Femur (tissue), 1 donor: Measurements from ENCODE around the gene CDH23.

Source experiments
- DNase-seq: peaks from one replicate; pipeline ENCODE4 v3.0.0-alpha.2; 2017

The CDH23 gene

DNA sequence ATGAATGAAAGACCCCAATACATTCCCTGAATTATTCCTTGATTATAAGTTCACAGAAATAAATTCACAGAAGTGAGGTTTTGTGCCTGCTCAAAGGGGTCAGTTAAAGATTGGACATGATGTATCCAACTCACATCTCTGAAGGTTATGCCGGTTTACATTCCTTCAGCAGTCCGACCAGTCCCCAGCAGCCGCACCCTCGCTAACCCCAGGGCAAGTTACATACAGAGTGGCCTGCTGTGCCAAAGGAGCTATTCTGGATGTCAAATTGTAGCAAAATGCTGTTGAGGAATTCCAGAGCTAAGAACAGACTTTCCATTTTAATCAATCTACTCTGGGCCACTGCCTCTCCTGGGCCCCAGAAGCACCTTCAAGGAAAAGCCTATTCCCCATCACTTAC lies 434.0 kb downstream of the CDH23 start:
- DNase-seq, result no peak

DNA sequence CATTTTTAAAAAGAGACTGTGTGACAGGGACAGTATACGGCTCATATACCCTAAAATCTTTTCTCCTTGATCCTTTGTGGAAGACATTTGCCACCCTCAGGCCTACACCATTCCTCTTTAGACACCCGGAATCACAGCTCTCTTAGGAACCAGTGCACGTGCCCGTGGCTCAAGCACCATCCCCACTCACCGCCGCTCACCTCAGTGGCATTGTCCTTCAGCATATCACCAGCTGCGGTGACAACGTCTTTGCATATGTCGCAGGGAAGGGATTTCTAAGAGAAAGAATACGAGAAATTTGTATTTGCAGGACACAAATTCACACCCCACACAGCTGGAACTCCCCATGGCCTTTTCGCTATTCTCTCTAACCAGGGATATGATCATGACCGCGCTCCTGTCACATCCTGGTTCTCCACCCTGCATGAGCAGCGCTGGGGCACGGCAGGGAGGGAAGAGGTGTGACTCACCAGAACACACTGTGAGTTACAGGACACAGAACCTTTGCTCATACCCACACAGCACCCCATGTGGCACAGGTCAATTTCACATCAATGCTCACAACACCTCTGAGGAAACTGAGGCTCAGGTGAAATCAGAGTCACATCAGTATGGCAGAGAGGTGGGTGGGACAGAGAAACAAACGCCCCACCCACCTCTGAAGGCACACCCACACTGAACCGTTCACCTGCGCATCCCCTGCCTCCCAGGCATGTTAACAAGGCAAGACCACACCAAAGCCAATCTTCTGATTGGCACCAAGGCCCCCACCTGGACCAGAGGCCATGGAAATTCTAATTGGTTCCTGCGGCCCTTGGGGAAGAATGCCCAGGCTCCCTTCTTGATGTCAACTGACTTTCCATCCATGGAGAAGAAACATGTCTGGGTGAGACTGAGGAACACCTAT lies 435.2 kb downstream of the CDH23 start:
- no peak for DNase-seq

GRCh38 chr10:71832967-71833366 lies 436.2 kb downstream of the CDH23 start:
- DNase-seq, result no peak

GRCh38 chr10:71833451-71834342 lies 437.0 kb downstream of the CDH23 start:
- no peak for DNase-seq

DNA sequence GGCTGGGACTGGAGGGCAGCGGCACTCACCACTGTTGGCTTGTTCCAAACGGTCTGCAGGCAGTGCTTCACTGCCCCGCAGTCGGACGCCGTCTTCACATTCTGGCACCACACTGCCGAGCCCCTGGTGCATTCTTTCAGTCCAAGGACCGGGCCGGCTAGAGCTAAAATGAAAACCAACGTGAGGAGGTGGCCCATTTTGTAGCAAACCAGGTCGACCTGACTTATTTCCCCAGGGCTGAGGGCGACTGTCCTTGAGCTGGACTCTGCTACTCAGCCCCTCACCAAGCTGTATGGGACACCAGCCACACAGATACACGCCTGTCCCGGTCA lies 437.6 kb downstream of the CDH23 start:
- DNase-seq, result no peak

DNA sequence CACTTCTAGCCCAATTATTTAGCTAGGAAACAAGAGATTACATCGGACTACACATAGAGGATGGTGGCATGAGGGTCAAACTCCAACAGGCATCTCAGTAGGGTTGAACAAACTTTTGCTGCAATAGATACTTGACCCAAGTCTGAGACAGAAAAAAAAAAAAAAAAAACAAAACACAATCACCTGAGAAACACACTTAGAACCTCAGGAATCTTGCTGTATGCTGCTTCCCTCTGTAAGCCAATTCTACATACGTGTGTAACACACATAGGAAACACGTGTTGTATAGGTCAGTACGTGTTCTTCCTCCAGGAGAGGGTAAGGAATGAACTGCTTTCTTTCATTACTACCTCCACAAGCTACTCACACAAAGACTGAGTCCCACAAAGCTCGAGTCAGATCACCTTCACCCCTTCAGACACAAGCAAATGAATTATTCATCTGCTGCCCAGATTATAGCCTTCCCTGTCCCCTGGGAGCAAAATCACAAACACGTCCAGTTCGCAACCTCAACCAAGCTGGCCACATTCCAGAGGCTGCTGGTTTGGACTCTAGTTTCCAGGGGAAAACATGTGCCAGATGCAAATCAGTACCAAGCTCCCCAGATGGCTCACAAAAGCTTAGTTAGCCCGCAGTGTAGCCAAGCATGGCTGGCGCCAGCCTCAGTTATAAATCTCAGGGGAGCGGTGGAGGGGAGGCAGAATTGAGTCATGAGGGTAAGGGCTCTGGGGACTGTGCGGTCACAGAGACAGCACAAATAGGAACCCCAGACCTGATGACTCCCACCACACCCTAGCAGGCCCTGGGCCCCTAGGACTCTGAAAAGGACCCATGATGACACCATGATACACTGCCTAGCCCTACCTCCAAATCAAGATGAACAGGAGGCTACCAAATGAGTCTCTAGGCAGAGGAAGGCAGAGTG lies 439.2 kb downstream of the CDH23 start:
- DNase-seq, result peak; percentile 77

- no peak for DNase-seq
These were observed 439.9 kb downstream of the CDH23 start for GRCh38 chr10:71836596-71836974.

DNA sequence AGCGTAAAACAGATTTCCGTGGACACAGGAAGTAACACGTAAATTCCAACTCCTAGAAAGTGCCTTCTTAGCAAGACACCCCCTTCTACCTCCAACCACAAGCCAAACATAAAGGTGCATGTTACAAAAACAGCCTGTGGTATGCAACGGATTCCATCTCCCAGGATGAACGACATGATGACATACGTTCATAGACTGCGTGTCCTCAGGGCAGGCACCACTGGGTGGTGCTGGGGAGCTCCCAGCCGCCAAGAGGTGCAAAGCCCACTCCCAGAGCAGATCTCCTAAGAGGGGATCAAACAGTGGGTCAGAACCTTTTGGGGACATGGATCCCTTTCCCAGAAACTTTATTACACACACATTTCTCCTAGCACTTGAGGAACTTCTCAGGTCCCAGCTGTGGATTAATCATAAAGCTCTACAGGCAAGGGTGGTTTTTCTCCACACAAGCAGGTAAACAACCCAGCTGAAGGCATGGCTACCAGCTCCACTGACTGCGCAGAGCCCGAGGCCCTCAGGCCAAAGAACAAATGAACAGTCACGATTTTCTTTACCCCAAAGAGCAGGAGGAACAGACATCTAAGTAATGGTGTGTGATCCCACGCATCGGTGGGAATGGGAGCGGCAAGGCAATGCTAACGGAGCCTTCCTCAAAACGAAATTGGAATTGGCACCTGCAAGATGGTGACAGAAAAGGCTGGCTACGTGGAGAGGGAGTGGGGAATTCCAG lies 440.5 kb downstream of the CDH23 start:
- DNase-seq, result no peak

- no peak for DNase-seq
These were observed 441.8 kb downstream of the CDH23 start for GRCh38 chr10:71838264-71839211.

- peak; percentile 82 for DNase-seq
These were observed 443.6 kb downstream of the CDH23 start for GRCh38 chr10:71840177-71840957.

GRCh38 chr10:71840958-71841335 lies 444.2 kb downstream of the CDH23 start:
- no peak for DNase-seq

DNA sequence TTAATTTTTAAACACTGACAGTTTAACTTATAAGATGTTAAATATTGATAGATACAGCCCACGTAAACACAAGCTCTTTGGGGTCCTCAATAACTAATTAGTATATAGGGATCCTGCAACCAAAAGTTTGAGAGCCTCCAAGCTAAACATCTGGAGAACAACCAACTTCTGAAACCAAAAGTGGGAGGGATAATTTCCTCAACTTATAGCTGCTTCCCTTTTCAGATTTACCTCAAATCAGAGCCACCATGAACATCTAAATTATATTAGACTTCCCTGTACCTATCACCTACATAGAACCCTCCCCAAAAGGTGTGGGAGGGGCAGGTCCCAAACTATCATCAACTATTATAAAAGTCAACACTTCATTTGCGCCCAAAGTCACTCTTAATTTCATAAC lies 445.7 kb downstream of the CDH23 start:
- DNase-seq, result no peak

GRCh38 chr10:71842856-71843686 lies 446.4 kb downstream of the CDH23 start:
- no peak for DNase-seq

DNA sequence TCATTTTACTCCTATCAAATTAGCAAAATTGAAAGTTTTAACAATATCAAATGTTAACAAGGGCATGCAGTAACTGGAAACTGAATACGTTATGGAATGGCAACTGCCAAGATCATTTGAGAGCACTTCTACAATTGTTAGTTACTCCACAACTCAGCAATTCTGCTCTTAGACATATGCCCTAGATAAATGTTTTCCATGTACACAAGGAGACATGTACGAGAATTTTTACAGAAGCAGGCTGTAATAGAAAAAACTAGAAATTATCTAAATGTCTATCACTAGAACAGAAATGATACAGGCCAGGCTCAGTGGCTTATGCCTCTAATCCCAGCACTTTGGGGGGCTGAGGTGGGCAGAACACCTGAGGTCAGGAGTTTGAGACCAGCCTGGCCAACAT lies 447.4 kb downstream of the CDH23 start:
- DNase-seq, result no peak

GRCh38 chr10:71844695-71845094 lies 448.0 kb downstream of the CDH23 start:
- DNase-seq, result no peak

DNA sequence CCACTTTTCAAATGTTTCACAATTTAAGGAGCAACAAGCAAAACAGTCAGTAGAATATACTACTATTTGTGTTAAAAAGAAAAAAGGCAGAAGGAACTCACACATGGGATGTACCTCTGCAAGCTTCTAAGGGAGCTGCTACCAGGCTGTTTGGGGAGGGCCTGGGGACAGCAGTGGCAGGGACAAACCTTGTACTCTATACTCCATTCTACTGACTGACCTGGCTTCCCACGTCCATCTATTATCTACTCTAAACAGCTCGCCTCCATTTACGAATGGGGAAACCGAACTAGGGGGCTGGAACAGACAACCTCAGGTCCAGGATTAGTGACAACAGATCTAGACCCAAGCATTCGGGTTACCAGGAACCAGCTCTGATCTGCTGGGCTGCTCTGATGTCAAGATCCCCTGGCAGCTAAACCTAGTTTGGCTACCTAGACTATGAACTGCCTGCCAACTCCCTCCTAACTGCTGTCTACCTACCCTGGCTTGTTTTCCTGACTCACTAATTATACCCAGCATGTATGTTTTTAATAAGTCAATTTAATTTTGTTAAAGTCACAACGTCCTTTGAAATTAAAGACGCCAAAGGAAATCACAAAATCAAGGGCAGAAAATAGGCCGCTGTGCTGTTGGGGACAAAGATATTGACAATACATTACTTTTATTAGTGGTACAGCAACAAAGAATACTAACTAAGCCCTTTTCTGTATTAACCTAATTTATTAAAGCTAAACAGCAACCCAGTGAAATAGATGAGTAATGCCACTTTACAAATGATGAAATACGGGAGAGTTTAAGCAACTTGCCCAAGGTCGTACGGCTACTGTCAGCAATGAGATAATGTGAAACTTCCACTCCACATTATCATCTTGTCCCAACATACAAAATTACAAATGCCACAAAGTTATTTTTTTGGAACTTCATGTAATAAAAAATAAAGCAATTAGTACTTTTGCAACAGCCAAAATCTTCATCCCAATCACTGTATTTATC lies 449.0 kb downstream of the CDH23 start:
- no peak for DNase-seq

- no peak for DNase-seq
These were observed 450.1 kb downstream of the CDH23 start for GRCh38 chr10:71846816-71847215.

DNA sequence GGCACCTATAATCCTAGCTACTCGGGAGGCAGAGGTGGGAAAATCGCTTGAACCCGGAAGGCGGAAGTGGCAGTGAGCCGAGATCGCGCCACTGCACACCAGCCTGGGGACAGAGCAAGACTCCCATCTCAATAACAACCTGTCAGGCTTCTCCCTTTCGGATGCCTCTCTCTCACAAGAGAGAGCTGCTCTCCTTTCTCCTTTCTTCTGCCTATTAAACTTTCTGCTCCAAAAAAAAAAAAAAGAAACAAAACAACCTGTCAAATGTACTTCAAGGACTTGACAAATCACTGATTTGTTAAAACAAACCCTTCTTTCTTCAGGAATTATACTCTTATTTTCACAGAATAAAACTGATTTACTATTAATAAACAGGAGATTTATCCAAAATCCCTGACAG lies 450.7 kb downstream of the CDH23 start:
- DNase-seq, result no peak
